ENCODE data around the gene RAB7B. TPM values are rescaled to one million over a fixed set of nuclear protein-coding genes. Genes with fewer than 3 reads are reported as not detected.

The RAB7B gene
- total and polyA plus RNA-seq, 9 of the 15 experiments (the other 6 are each of a cell fraction or from before 2014, with no cell fraction given) = 0.03 to 0.29 (median 0.07) TPM; not detected in 4

DNA sequence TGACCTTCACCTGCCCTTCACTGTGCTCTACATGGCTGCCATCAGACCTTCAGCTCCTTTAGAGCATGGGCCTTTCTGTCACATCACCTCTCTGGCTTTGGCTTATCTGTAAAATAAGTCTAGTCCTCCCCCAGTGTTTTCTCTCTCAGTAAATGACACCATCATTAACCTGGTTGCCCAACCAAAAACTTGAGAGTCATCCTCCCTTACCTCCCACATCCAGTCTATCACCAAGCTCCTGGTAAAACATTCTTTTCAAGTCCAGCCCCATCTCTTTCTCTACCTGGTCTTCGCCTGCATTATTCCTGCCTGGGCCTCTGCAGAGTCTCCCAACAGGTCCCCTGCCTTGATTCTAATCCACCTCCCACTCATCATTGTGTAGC is 73.0 kb downstream of the RAB7B start:
- peaks cover 46 to 87% of the 10 kb centered on the region in 2 experiments for H3K27me3 ChIP-seq (ENCODE audit: control insufficient read depth in 2 of 2, insufficient read depth in 2 of 2, low read length in 2 of 2)
- H3K9me1 ChIP-seq (ENCODE audit: control insufficient read depth, insufficient read depth, low read length) = peaks cover 5% of the 10 kb centered on the region
- BruUV-seq (replicated peaks) = no TSS peak
- no peak overlapping the region for H2AFZ ChIP-seq (ENCODE audit: low read depth, low read length)
- ATAC-seq (peak; percentile 44; the same call in 2 of the 3 replicates), FAIRE-seq (no peak), DNase-seq (ENCODE audit: extremely low read depth in 1 of 4, low spot score in 3 of 4) (peak in 2 of 4 experiments; percentile 21 to 40)
- H3K79me2 ChIP-seq (ENCODE audit: control insufficient read depth, insufficient read depth, low read length) = no peaks in the 10 kb centered on the region
- no peaks in the 10 kb centered on the region for H3K36me3 ChIP-seq (ENCODE audit: control insufficient read depth, insufficient read depth, low read length)
- peak overlapping the region; percentile 33; the same call in 1 of the 2 replicates for H3K4me2 ChIP-seq (ENCODE audit: insufficient read depth, low read length)
- H3K9me3 ChIP-seq (replicated peaks; ENCODE audit: control insufficient read depth, insufficient read depth, low read depth, low read length) = no peaks in the 10 kb centered on the region
- H3K4me1 ChIP-seq (replicated peaks in 1 of 2; ENCODE audit: control insufficient read depth in 2 of 2, insufficient read depth in 2 of 2, low read length in 2 of 2) = peaks cover 4 to 17% of the 10 kb centered on the region in 2 experiments; a peak in 3 of 5 replicates
- intact Hi-C loops (cut with micrococcal nuclease) (no loop called here), in situ Hi-C loops (cut with MboI) (no loop called here)
- CTCF ChIA-PET (ENCODE audit: low intra/inter-chr PET ratio) = no interaction called here
- no peak overlapping the region for H3K9ac ChIP-seq (ENCODE audit: insufficient read depth in 1 of 2, low read depth in 2 of 2, low read length in 2 of 2)
- no peak overlapping the region for H3K27ac ChIP-seq (ENCODE audit: extremely low read depth, low read depth, low read length)
- WGBS (ENCODE audit: insufficient coverage, low coverage, missing lambda C conversion rate) = 8% methylated on average over 1 of the region's 1 CpG
- no peak overlapping the region for H3K4me3 ChIP-seq
- H4K20me1 ChIP-seq (replicated peaks; ENCODE audit: control insufficient read depth, insufficient read depth, low read length) = peaks cover 5% of the 10 kb centered on the region; the same call in 1 of the 2 replicates
- POLR2A ChIA-PET = interaction anchor here (0.6 kb wide), 1 partner anchor 882 kb away, joined by 4 read pairs; no protein-coding TSS in a partner anchor
- no peak for TF ChIP-seq PHF20 (IDR thresholded peaks at IDR 0.05; ENCODE audit: partially characterized antibody)
- TF ChIP-seq, protein P1, sequence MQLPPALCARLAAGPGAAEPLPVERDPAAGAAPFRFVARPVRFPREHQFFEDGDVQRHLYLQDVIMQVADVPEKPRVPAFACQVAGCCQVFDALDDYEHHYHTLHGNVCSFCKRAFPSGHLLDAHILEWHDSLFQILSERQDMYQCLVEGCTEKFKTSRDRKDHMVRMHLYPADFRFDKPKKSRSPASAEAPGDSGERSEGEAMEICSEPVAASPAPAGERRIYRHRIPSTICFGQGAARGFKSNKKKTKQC (CRISPR knock-in tag; IDR thresholded peaks at IDR 0.05) = no peak
- TF ChIP-seq, protein P2, sequence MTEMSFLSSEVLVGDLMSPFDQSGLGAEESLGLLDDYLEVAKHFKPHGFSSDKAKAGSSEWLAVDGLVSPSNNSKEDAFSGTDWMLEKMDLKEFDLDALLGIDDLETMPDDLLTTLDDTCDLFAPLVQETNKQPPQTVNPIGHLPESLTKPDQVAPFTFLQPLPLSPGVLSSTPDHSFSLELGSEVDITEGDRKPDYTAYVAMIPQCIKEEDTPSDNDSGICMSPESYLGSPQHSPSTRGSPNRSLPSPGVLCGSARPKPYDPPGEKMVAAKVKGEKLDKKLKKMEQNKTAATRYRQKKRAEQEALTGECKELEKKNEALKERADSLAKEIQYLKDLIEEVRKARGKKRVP (CRISPR knock-in tag; IDR thresholded peaks at IDR 0.05) = no peak
- TF ChIP-seq ARID1B (IDR thresholded peaks at IDR 0.05) = no peak
- no peak for TF ChIP-seq CEBPG (CRISPR knock-in tag; IDR thresholded peaks at IDR 0.05)
- TF ChIP-seq CEBPG (tag; conservative IDR thresholded peaks at IDR 0.05 in 1 of 2, IDR thresholded peaks at IDR 0.05 in 1 of 2) = 0 out of 4 replicates have a peak, but pooled peaks have one; percentile 5 to 8
- no peak for TF ChIP-seq BDP1 (IDR thresholded peaks at IDR 0.05; ENCODE audit: insufficient read depth, insufficient read length)
- TF ChIP-seq, protein P3, sequence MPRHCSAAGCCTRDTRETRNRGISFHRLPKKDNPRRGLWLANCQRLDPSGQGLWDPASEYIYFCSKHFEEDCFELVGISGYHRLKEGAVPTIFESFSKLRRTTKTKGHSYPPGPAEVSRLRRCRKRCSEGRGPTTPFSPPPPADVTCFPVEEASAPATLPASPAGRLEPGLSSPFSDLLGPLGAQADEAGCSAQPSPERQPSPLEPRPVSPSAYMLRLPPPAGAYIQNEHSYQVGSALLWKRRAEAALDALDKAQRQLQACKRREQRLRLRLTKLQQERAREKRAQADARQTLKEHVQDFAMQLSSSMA (CRISPR knock-in tag; IDR thresholded peaks at IDR 0.05) = no peak
- TF ChIP-seq MAFG (tag; conservative IDR thresholded peaks at IDR 0.05) = peak; percentile 56
- no peak for TF ChIP-seq TRIM28 (IDR thresholded peaks at IDR 0.05)
- TF ChIP-seq, protein P4, sequence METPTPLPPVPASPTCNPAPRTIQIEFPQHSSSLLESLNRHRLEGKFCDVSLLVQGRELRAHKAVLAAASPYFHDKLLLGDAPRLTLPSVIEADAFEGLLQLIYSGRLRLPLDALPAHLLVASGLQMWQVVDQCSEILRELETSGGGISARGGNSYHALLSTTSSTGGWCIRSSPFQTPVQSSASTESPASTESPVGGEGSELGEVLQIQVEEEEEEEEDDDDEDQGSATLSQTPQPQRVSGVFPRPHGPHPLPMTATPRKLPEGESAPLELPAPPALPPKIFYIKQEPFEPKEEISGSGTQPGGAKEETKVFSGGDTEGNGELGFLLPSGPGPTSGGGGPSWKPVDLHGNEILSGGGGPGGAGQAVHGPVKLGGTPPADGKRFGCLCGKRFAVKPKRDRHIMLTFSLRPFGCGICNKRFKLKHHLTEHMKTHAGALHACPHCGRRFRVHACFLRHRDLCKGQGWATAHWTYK (CRISPR knock-in tag; IDR thresholded peaks at IDR 0.05) = no peak
- TF ChIP-seq LEF1 (IDR thresholded peaks at IDR 0.05) = no peak
- no peak for TF ChIP-seq NFXL1 (CRISPR knock-in tag; IDR thresholded peaks at IDR 0.05)
- TF ChIP-seq SNRNP70 (optimal IDR thresholded peaks at IDR 0.05; ENCODE audit: low read depth, low read length) = no peak
- TF ChIP-seq ZNF586 (CRISPR knock-in tag; conservative IDR thresholded peaks at IDR 0.05) = no peak
- TF ChIP-seq ZNF263 (CRISPR knock-in tag; IDR thresholded peaks at IDR 0.05; ENCODE audit: borderline replicate concordance) = no peak
- peak; percentile 22; the same call in 1 of the 2 replicates for TF ChIP-seq CBFA2T3 (IDR thresholded peaks at IDR 0.05)
- TF ChIP-seq NR3C1 (CRISPR knock-in tag; IDR thresholded peaks at IDR 0.05) = no peak
- no peak for TF ChIP-seq ELF1 (tag; IDR thresholded peaks at IDR 0.05)
- no peak for TF ChIP-seq FOXK2 (conservative IDR thresholded peaks at IDR 0.05 in 1 of 2, IDR thresholded peaks at IDR 0.05 in 1 of 2; ENCODE audit: low read depth in 2 of 2)
- TF ChIP-seq ZNF583 (CRISPR knock-in tag; IDR thresholded peaks at IDR 0.05) = no peak
- TF ChIP-seq WHSC1 (IDR thresholded peaks at IDR 0.05; ENCODE audit: low read length) = no peak
- no peak for TF ChIP-seq ZNF311 (CRISPR knock-in tag; IDR thresholded peaks at IDR 0.05)
- no peak for TF ChIP-seq HMG20A (CRISPR knock-in tag; conservative IDR thresholded peaks at IDR 0.05)
